Measurements from ENCODE around the gene MEGF9.
"Not testable (repeated sequence)": the region's sequence is repeated elsewhere in the genome, so short reads cannot be mapped to it uniquely, and the experiment has no call there.

Gene MEGF9

GRCh38 chr9:120630333-120630732 lies 83.9 kb downstream of the MEGF9 start:
- Histone ChIP-seq H3K4me2 (ENCODE audit: low read length) (no peak overlapping the region), H3K79me2 (ENCODE audit: control insufficient read depth, low read length) (no peaks in the 10 kb centered on the region), H3K36me3 (ENCODE audit: control insufficient read depth, low read length) (no peaks in the 10 kb centered on the region), H4K20me1 (ENCODE audit: control insufficient read depth, insufficient read depth, low read depth, low read length) (no peaks in the 10 kb centered on the region), H3K4me1 (ENCODE audit: control insufficient read depth, low read length) (no peaks in the 10 kb centered on the region), H3F3A (ENCODE audit: control insufficient read depth, insufficient read depth) (no peaks in the 10 kb centered on the region), H3K27me3 (ENCODE audit: control insufficient read depth, low read length) (no peaks in the 10 kb centered on the region), H3K27ac (ENCODE audit: low read depth, low read length) (no peak overlapping the region), H3K9me2 (replicated peaks; ENCODE audit: control insufficient read depth, low read length) (no peaks in the 10 kb centered on the region), H3K4me3 (ENCODE audit: low read length) (no peak overlapping the region), H3K9me3 (ENCODE audit: control insufficient read depth, insufficient read depth, low read length) (no peaks in the 10 kb centered on the region)
- no peak for TF ChIP-seq EZH2phosphoT487 (IDR thresholded peaks at IDR 0.05; ENCODE audit: borderline replicate concordance, low read length)
- TF ChIP-seq CTCF (IDR thresholded peaks at IDR 0.05; ENCODE audit: low read depth, low read length, poor library complexity, severe bottlenecking) = no peak

- H4K20me1 ChIP-seq (ENCODE audit: control insufficient read depth, insufficient read depth, low read depth, low read length); H3K79me2 ChIP-seq (ENCODE audit: control insufficient read depth, low read length); H3K4me3 ChIP-seq (ENCODE audit: low read length); H3K4me2 ChIP-seq (ENCODE audit: low read length); H3K9me2 ChIP-seq (replicated peaks; ENCODE audit: control insufficient read depth, low read length); H3F3A ChIP-seq (ENCODE audit: control insufficient read depth, insufficient read depth); H3K9me3 ChIP-seq (ENCODE audit: control insufficient read depth, insufficient read depth, low read length); H3K27me3 ChIP-seq (ENCODE audit: control insufficient read depth, low read length); H3K27ac ChIP-seq (ENCODE audit: low read depth, low read length); H3K4me1 ChIP-seq (ENCODE audit: control insufficient read depth, low read length); H3K36me3 ChIP-seq (ENCODE audit: control insufficient read depth, low read length): not testable (repeated sequence)
Observed at GRCh38 chr9:120628925-120629497, 85.3 kb downstream of the MEGF9 start.

- no peaks in the 10 kb centered on the region for H3K36me3 ChIP-seq (ENCODE audit: control insufficient read depth, low read length)
- H3K79me2 ChIP-seq (ENCODE audit: control insufficient read depth, low read length) = no peaks in the 10 kb centered on the region
- no peaks in the 10 kb centered on the region for H4K20me1 ChIP-seq (ENCODE audit: control insufficient read depth, insufficient read depth, low read depth, low read length)
- TF ChIP-seq EZH2phosphoT487 (IDR thresholded peaks at IDR 0.05; ENCODE audit: borderline replicate concordance, low read length) (no peak), CTCF (IDR thresholded peaks at IDR 0.05; ENCODE audit: low read depth, low read length, poor library complexity, severe bottlenecking) (no peak)
- no peaks in the 10 kb centered on the region for H3K4me1 ChIP-seq (ENCODE audit: control insufficient read depth, low read length)
- no peak overlapping the region for H3K27ac ChIP-seq (ENCODE audit: low read depth, low read length)
- H3K4me2 ChIP-seq (ENCODE audit: low read length) = no peak overlapping the region
- H3K9me3 ChIP-seq (ENCODE audit: control insufficient read depth, insufficient read depth, low read length) = no peaks in the 10 kb centered on the region
- H3K27me3 ChIP-seq (ENCODE audit: control insufficient read depth, low read length) = no peaks in the 10 kb centered on the region
- H3F3A ChIP-seq (ENCODE audit: control insufficient read depth, insufficient read depth) = no peaks in the 10 kb centered on the region
- H3K9me2 ChIP-seq (replicated peaks; ENCODE audit: control insufficient read depth, low read length) = no peaks in the 10 kb centered on the region
- no peak overlapping the region for H3K4me3 ChIP-seq (ENCODE audit: low read length)
Observed at GRCh38 chr9:120628207-120628924, 85.9 kb downstream of the MEGF9 start.

GRCh38 chr9:120627073-120627472 lies 87.2 kb downstream of the MEGF9 start:
- Histone ChIP-seq H3K4me2 (ENCODE audit: low read length) (no peak overlapping the region), H3K4me3 (ENCODE audit: low read length) (no peak overlapping the region), H3K27ac (ENCODE audit: low read depth, low read length) (no peak overlapping the region), H3F3A (ENCODE audit: control insufficient read depth, insufficient read depth) (no peaks in the 10 kb centered on the region), H3K36me3 (ENCODE audit: control insufficient read depth, low read length) (no peaks in the 10 kb centered on the region), H3K9me3 (ENCODE audit: control insufficient read depth, insufficient read depth, low read length) (no peaks in the 10 kb centered on the region), H4K20me1 (ENCODE audit: control insufficient read depth, insufficient read depth, low read depth, low read length) (no peaks in the 10 kb centered on the region), H3K79me2 (ENCODE audit: control insufficient read depth, low read length) (no peaks in the 10 kb centered on the region), H3K9me2 (replicated peaks; ENCODE audit: control insufficient read depth, low read length) (no peaks in the 10 kb centered on the region), H3K4me1 (ENCODE audit: control insufficient read depth, low read length) (no peaks in the 10 kb centered on the region), H3K27me3 (ENCODE audit: control insufficient read depth, low read length) (no peaks in the 10 kb centered on the region)
- TF ChIP-seq EZH2phosphoT487 (IDR thresholded peaks at IDR 0.05; ENCODE audit: borderline replicate concordance, low read length) (no peak), CTCF (IDR thresholded peaks at IDR 0.05; ENCODE audit: low read depth, low read length, poor library complexity, severe bottlenecking) (no peak)

Measured in DOHH2 (cell line).